GM18511 (cell line): ENCODE results near the gene C3AR1.

Source experiments
- ATAC-seq: cut with Tn5 transposase; IDR thresholded peaks from one replicate; pipeline ENCODE4 v1.9.1; 2021; ENCODE audit warnings: mild to moderate bottlenecking, moderate library complexity; ENCODE audit not compliant: unreplicated experiment

Gene C3AR1

GRCh38 chr12:8058506-8058905 is 7.7 kb downstream of the C3AR1 start:
- ATAC-seq, result no peak

GRCh38 chr12:8057839-8058238 is 8.3 kb downstream of the C3AR1 start:
- ATAC-seq, result no peak

- ATAC-seq, result no peak
These were observed 8.9 kb downstream of the C3AR1 start for GRCh38 chr12:8057306-8057705.

- ATAC-seq, result no peak
These were observed 11.3 kb downstream of the C3AR1 start for GRCh38 chr12:8054816-8055215.

GRCh38 chr12:8052679-8053078 is 13.5 kb downstream of the C3AR1 start:
- ATAC-seq, result no peak

GRCh38 chr12:8050600-8051250 is 15.4 kb downstream of the C3AR1 start:
- no peak for ATAC-seq

- no peak for ATAC-seq
These were observed 17.3 kb downstream of the C3AR1 start for GRCh38 chr12:8048906-8049305.

GRCh38 chr12:8047842-8048241 is 18.3 kb downstream of the C3AR1 start:
- ATAC-seq, result no peak

GRCh38 chr12:8045952-8046944 is 19.9 kb downstream of the C3AR1 start:
- no peak for ATAC-seq

- no peak for ATAC-seq
These were observed 25.4 kb downstream of the C3AR1 start for GRCh38 chr12:8040791-8041190.

- peak; percentile 48 for ATAC-seq
These were observed 27.5 kb downstream of the C3AR1 start for GRCh38 chr12:8038659-8039114.

- no peak for ATAC-seq
These were observed 28.2 kb downstream of the C3AR1 start for GRCh38 chr12:8037947-8038346.

- no peak for ATAC-seq
These were observed 29.0 kb downstream of the C3AR1 start for GRCh38 chr12:8037046-8037663.

- ATAC-seq, result no peak
These were observed 29.8 kb downstream of the C3AR1 start for GRCh38 chr12:8036346-8036745.

GRCh38 chr12:8035440-8036010 is 30.6 kb downstream of the C3AR1 start:
- ATAC-seq, result no peak

- no peak for ATAC-seq
These were observed 31.4 kb downstream of the C3AR1 start for GRCh38 chr12:8034802-8035201.

- ATAC-seq, result peak; percentile 36
These were observed 32.8 kb downstream of the C3AR1 start for GRCh38 chr12:8033153-8034044.

GRCh38 chr12:8032242-8033152 is 33.7 kb downstream of the C3AR1 start, which contains the start of gene FOXJ2:
Gene FOXJ2 (plus strand): TSS chr12:8032716. CDS start chr12:8039833, 7,117 bp downstream.
- peak; percentile 78 for ATAC-seq

- no peak for ATAC-seq
These were observed 34.3 kb downstream of the C3AR1 start for GRCh38 chr12:8031872-8032241.
